Measurements from ENCODE around the gene ST7L.
A peak's percentile ranks its signal among the peaks of the same experiment; 100 is the strongest.
"Not testable (repeated sequence)": the region's sequence is repeated elsewhere in the genome, so short reads cannot be mapped to it uniquely, and the experiment has no call there.

ST7L gene

GRCh38 chr1:112636056-112636455, 17.1 kb upstream of the ST7L start:
- Histone ChIP-seq H3K9ac (ENCODE audit: low read depth, low read length) (peak overlapping the region; percentile 32), H3K4me1 (ENCODE audit: control insufficient read depth, insufficient read depth, low read length) (peaks cover 26% of the 10 kb centered on the region), H3K9me3 (replicated peaks; ENCODE audit: low read length) (no peaks in the 10 kb centered on the region), H3K4me3 (ENCODE audit: low read length) (no peak overlapping the region), H3K4me2 (ENCODE audit: low read length) (peak overlapping the region; percentile 14), H3K27me3 (ENCODE audit: control insufficient read depth, insufficient read depth, low read length) (no peaks in the 10 kb centered on the region), H3K36me3 (ENCODE audit: insufficient read depth, low read length) (peaks cover 10% of the 10 kb centered on the region)

- Histone ChIP-seq H3K9me3 (replicated peaks; ENCODE audit: low read length) (no peaks in the 10 kb centered on the region), H3K36me3 (ENCODE audit: insufficient read depth, low read length) (peaks cover 17% of the 10 kb centered on the region), H3K4me1 (ENCODE audit: control insufficient read depth, insufficient read depth, low read length) (peaks cover 26% of the 10 kb centered on the region), H3K9ac (ENCODE audit: low read depth, low read length) (no peak overlapping the region), H3K27me3 (ENCODE audit: control insufficient read depth, insufficient read depth, low read length) (no peaks in the 10 kb centered on the region), H3K4me3 (ENCODE audit: low read length) (no peak overlapping the region), H3K4me2 (ENCODE audit: low read length) (no peak overlapping the region)
Observed at GRCh38 chr1:112634367-112634766, 15.4 kb upstream of the ST7L start.

DNA sequence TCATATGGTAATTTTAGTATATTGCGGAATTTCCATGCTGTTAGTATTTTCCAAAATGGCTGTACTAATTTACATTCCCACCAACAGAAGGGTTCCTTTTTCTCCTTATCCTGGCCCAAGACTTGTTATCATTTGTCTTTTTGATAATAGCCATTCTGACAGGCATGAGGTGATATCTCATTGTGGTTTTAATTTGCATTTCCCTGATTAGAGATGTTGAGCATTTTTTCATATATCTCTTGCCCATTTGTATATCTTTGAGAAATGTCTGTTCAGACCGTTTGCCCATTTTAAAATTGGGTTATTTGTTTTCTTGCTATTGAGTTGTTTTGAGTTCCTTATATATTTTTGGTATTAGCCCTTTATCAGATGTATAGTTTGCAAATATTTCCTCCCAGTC, 14.7 kb upstream of the ST7L start:
- Histone ChIP-seq H3K9ac (ENCODE audit: low read depth, low read length) (no peak overlapping the region), H3K4me1 (ENCODE audit: control insufficient read depth, insufficient read depth, low read length) (peaks cover 26% of the 10 kb centered on the region), H3K4me3 (ENCODE audit: low read length) (no peak overlapping the region), H3K9me3 (replicated peaks; ENCODE audit: low read length) (no peaks in the 10 kb centered on the region), H3K36me3 (ENCODE audit: insufficient read depth, low read length) (peaks cover 17% of the 10 kb centered on the region), H3K4me2 (ENCODE audit: low read length) (no peak overlapping the region), H3K27me3 (ENCODE audit: control insufficient read depth, insufficient read depth, low read length) (no peaks in the 10 kb centered on the region)

- H3K4me1 ChIP-seq (ENCODE audit: control insufficient read depth, insufficient read depth, low read length) = peaks cover 8% of the 10 kb centered on the region
- no peak overlapping the region for H3K4me2 ChIP-seq (ENCODE audit: low read length)
- H3K36me3 ChIP-seq (ENCODE audit: insufficient read depth, low read length) = peaks cover 38% of the 10 kb centered on the region
- H3K9ac ChIP-seq (ENCODE audit: low read depth, low read length) = no peak overlapping the region
- H3K4me3 ChIP-seq (ENCODE audit: low read length) = no peak overlapping the region
- no peaks in the 10 kb centered on the region for H3K27me3 ChIP-seq (ENCODE audit: control insufficient read depth, insufficient read depth, low read length)
- H3K9me3 ChIP-seq (replicated peaks; ENCODE audit: low read length) = no peaks in the 10 kb centered on the region
Observed at GRCh38 chr1:112629256-112629655, 10.3 kb upstream of the ST7L start.

- no peaks in the 10 kb centered on the region for H3K27me3 ChIP-seq (ENCODE audit: control insufficient read depth, insufficient read depth, low read length)
- H3K4me2 ChIP-seq (ENCODE audit: low read length) = no peak overlapping the region
- no peaks in the 10 kb centered on the region for H3K9me3 ChIP-seq (replicated peaks; ENCODE audit: low read length)
- peaks cover 8% of the 10 kb centered on the region for H3K4me1 ChIP-seq (ENCODE audit: control insufficient read depth, insufficient read depth, low read length)
- no peak overlapping the region for H3K9ac ChIP-seq (ENCODE audit: low read depth, low read length)
- H3K36me3 ChIP-seq (ENCODE audit: insufficient read depth, low read length) = peaks cover 38% of the 10 kb centered on the region
- no peak overlapping the region for H3K4me3 ChIP-seq (ENCODE audit: low read length)
Observed at GRCh38 chr1:112628516-112628915, 9.6 kb upstream of the ST7L start.

DNA sequence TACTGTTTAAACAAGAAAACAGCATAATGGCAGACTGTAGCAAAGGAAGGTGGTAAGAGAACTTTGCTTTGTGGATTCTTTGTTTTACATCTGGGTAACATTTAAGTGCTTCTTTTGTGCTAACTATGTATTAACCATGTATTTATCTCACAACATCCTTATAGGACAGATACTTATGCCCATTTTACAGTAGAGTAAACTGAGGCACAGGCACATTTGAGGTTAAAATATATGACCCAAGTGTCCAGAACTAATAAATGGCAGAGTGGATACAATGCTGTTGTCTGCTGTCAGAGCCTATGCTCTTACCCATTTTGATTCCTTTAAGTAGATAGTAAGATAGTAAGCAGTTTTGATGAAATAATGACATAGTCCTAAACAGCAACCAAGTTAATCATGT, 7.9 kb upstream of the ST7L start:
- Histone ChIP-seq H3K36me3 (ENCODE audit: insufficient read depth, low read length) (peaks cover 33% of the 10 kb centered on the region), H3K4me2 (ENCODE audit: low read length) (no peak overlapping the region), H3K9ac (ENCODE audit: low read depth, low read length) (no peak overlapping the region), H3K4me3 (ENCODE audit: low read length) (no peak overlapping the region), H3K9me3 (replicated peaks; ENCODE audit: low read length) (no peaks in the 10 kb centered on the region), H3K4me1 (ENCODE audit: control insufficient read depth, insufficient read depth, low read length) (peaks cover 14% of the 10 kb centered on the region), H3K27me3 (ENCODE audit: control insufficient read depth, insufficient read depth, low read length) (no peaks in the 10 kb centered on the region)

GRCh38 chr1:112626193-112626592, 7.3 kb upstream of the ST7L start:
- Histone ChIP-seq H3K4me1 (ENCODE audit: control insufficient read depth, insufficient read depth, low read length) (peaks cover 19% of the 10 kb centered on the region), H3K36me3 (ENCODE audit: insufficient read depth, low read length) (peaks cover 30% of the 10 kb centered on the region), H3K9me3 (replicated peaks; ENCODE audit: low read length) (no peaks in the 10 kb centered on the region), H3K9ac (ENCODE audit: low read depth, low read length) (no peak overlapping the region), H3K27me3 (ENCODE audit: control insufficient read depth, insufficient read depth, low read length) (no peaks in the 10 kb centered on the region), H3K4me3 (ENCODE audit: low read length) (no peak overlapping the region), H3K4me2 (ENCODE audit: low read length) (no peak overlapping the region)

DNA sequence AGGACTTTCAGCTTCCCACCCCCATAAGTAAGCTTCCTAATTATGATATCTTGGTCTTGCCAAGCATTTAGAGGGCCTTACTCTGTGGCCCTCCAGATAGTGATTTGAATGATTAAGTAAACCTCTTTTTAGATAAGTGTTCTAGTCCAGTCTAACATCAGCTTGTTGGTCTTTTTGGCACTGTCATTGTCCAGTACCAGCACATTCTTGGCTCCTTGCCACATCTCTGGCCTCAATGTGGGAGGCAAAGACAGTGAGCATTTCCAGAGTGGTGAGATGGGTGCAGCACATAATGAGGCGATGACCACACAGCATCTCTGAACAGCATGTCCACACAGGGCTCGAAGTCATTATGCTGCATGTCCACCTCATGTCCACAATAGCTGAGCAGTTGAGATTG, 6.8 kb upstream of the ST7L start:
- peaks cover 24% of the 10 kb centered on the region for H3K4me1 ChIP-seq (ENCODE audit: control insufficient read depth, insufficient read depth, low read length)
- no peak overlapping the region for H3K4me2 ChIP-seq (ENCODE audit: low read length)
- H3K9me3 ChIP-seq (replicated peaks; ENCODE audit: low read length) = no peaks in the 10 kb centered on the region
- no peaks in the 10 kb centered on the region for H3K27me3 ChIP-seq (ENCODE audit: control insufficient read depth, insufficient read depth, low read length)
- no peak overlapping the region for H3K4me3 ChIP-seq (ENCODE audit: low read length)
- H3K36me3 ChIP-seq (ENCODE audit: insufficient read depth, low read length) = peaks cover 25% of the 10 kb centered on the region
- H3K9ac ChIP-seq (ENCODE audit: low read depth, low read length) = no peak overlapping the region

DNA sequence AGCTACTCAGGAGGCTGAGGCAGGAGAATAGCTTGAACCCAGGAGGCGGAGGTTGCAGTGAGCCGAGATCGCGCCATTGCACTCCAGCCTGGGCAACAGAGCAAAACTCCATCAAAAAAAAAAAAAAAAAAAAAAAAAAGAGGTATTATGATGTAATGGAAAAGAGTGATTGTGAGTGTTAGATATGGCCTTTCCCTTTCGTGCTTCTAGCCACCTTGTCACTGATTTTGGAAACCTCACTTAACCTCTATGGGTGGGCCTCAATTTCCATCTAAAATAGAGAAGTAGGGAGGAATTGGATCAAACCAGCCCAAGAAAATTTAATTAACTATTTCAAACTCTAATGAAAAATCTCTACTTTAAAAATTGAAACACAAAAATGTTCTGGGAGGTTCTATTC, 5.6 kb upstream of the ST7L start:
- H3K27me3 ChIP-seq (ENCODE audit: control insufficient read depth, insufficient read depth, low read length); H3K4me3 ChIP-seq (ENCODE audit: low read length); H3K9ac ChIP-seq (ENCODE audit: low read depth, low read length); H3K4me2 ChIP-seq (ENCODE audit: low read length); H3K9me3 ChIP-seq (replicated peaks; ENCODE audit: low read length): not testable (repeated sequence)
- Histone ChIP-seq H3K4me1 (ENCODE audit: control insufficient read depth, insufficient read depth, low read length) (peaks cover 26% of the 10 kb centered on the region), H3K36me3 (ENCODE audit: insufficient read depth, low read length) (peaks cover 22% of the 10 kb centered on the region)

GRCh38 chr1:112620377-112620695, 1.4 kb upstream of the ST7L start:
- Histone ChIP-seq H3K4me3 (ENCODE audit: low read length) (peak overlapping the region; percentile 92), H3K4me2 (ENCODE audit: low read length) (peak overlapping the region; percentile 99), H3K9ac (ENCODE audit: low read depth, low read length) (peak overlapping the region; percentile 100), H3K9me3 (replicated peaks; ENCODE audit: low read length) (no peaks in the 10 kb centered on the region), H3K4me1 (ENCODE audit: control insufficient read depth, insufficient read depth, low read length) (peaks cover 30% of the 10 kb centered on the region), H3K36me3 (ENCODE audit: insufficient read depth, low read length) (peaks cover 3% of the 10 kb centered on the region), H3K27me3 (ENCODE audit: control insufficient read depth, insufficient read depth, low read length) (no peaks in the 10 kb centered on the region)

- H3K4me1 ChIP-seq (ENCODE audit: control insufficient read depth, insufficient read depth, low read length) = peaks cover 30% of the 10 kb centered on the region
- H3K36me3 ChIP-seq (ENCODE audit: insufficient read depth, low read length) = no peaks in the 10 kb centered on the region
- H3K27me3 ChIP-seq (ENCODE audit: control insufficient read depth, insufficient read depth, low read length) = no peaks in the 10 kb centered on the region
- no peaks in the 10 kb centered on the region for H3K9me3 ChIP-seq (replicated peaks; ENCODE audit: low read length)
- peak within 1 kb of the TSS; percentile 99 for H3K4me2 ChIP-seq (ENCODE audit: low read length)
- peak within 1 kb of the TSS; percentile 92 for H3K4me3 ChIP-seq (ENCODE audit: low read length)
- peak within 1 kb of the TSS; percentile 100 for H3K9ac ChIP-seq (ENCODE audit: low read depth, low read length)
Observed at GRCh38 chr1:112619518-112620376, 806 bp upstream of the ST7L start, which contains the start of gene CAPZA1. CAPZA1 (plus strand) TSS chr1:112619832; CDS start chr1:112619845, 13 bp downstream.

DNA sequence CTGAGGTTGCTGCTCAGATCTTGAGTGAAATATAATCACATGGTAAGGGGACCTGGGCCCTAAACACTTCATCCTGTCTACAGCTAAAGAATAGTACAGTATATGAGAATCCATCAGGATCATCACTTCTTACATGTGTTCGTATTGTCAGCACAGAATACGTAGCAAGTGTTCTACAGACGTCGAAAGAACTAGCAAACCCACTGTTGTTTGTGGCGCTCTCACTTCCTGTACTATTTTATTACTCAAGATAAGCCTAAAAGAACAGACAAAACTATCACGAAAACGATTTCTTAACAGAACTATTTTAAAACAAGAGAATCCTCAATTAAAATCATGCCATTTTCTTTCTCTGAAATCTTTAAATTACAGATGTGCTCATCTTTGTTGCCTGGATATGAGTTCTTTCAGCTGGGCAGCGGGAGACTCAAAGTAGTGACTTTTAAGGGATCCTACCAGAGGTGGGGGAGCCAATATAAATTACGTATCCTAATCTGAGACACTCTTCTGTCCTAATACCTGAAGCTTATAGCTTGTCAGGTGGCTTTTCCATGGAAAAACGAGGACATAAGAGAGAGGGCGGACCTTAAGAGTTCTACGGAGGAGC, 724 bp downstream of the ST7L start:
- H3K9me3 ChIP-seq (replicated peaks; ENCODE audit: low read length) = no peaks in the 10 kb centered on the region
- peak overlapping the region; percentile 92 for H3K4me3 ChIP-seq (ENCODE audit: low read length)
- H3K4me2 ChIP-seq (ENCODE audit: low read length) = peak overlapping the region; percentile 99
- H3K27me3 ChIP-seq (ENCODE audit: control insufficient read depth, insufficient read depth, low read length) = no peaks in the 10 kb centered on the region
- H3K9ac ChIP-seq (ENCODE audit: low read depth, low read length) = peak overlapping the region; percentile 100
- peaks cover 30% of the 10 kb centered on the region for H3K4me1 ChIP-seq (ENCODE audit: control insufficient read depth, insufficient read depth, low read length)
- H3K36me3 ChIP-seq (ENCODE audit: insufficient read depth, low read length) = peaks cover 5% of the 10 kb centered on the region
